Measurements from ENCODE around the gene COCH.

DNA sequence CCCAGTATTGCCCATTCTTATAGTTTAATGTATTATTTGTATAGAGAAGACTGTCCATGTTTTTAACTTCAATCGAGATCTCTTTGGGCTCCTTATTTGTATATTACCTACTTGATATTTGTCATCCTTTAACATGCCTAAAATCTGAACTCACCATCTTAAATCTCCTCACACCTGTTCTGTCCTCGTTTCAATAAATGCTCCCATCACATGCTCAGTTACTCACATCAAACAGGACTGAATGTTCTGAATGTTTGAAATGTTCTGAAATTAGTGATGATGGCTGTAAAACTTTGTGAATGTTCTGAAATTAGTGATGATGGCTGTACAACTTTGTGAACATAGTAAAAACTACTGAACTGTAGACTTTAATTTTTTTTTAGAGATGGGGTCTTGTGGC is 34.5 kb downstream of the COCH start:
- no peak for TF ChIP-seq POLR2A (IDR thresholded peaks at IDR 0.05)
- TF ChIP-seq, protein P1, sequence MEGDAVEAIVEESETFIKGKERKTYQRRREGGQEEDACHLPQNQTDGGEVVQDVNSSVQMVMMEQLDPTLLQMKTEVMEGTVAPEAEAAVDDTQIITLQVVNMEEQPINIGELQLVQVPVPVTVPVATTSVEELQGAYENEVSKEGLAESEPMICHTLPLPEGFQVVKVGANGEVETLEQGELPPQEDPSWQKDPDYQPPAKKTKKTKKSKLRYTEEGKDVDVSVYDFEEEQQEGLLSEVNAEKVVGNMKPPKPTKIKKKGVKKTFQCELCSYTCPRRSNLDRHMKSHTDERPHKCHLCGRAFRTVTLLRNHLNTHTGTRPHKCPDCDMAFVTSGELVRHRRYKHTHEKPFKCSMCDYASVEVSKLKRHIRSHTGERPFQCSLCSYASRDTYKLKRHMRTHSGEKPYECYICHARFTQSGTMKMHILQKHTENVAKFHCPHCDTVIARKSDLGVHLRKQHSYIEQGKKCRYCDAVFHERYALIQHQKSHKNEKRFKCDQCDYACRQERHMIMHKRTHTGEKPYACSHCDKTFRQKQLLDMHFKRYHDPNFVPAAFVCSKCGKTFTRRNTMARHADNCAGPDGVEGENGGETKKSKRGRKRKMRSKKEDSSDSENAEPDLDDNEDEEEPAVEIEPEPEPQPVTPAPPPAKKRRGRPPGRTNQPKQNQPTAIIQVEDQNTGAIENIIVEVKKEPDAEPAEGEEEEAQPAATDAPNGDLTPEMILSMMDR (IDR thresholded peaks at IDR 0.05) = no peak

All from body of pancreas (tissue), 4 donors.